HCT116 (cell line): Measurements from ENCODE around the gene IGF2. TPM values are rescaled to one million over a fixed set of nuclear protein-coding genes. Genes with fewer than 3 reads are reported as not detected.

ENCODE experiments used
- ATAC-seq: fragments of 200-7000 bp; cut with Tn5 transposase; 2 replicates; pipeline ENCODE4 v1.9.1; 2020; ENCODE audit warnings: mild to moderate bottlenecking, moderate library complexity
- BruUV-seq: library from RNA; stranded (reverse); fragments of 400-500 nt; replicated peaks from 2 replicates; lab custom pipeline; 2021; lab: Mats Ljungman, UMichigan
- CTCF ChIA-PET: fragments of 300-600 bp; sonication (Branson Sonifier 250); formaldehyde crosslinking; loops from one replicate; lab custom pipeline; 2021; ENCODE audit warnings: antibody characterized with exemption; lab: Charles Lee
- POLR2A ChIA-PET: fragments of 300-600, 350-600 bp; sonication (Branson Sonifier 250); formaldehyde crosslinking; loops from one replicate; lab custom pipeline; 2021; ENCODE audit warnings: antibody characterized with exemption; lab: Charles Lee
- RAD21 ChIA-PET, 2 experiments: fragments of 300-600 bp; sonication (Branson Sonifier 250); formaldehyde crosslinking; loops; one replicate each; lab custom pipeline; 2023; ENCODE audit warnings: low total read pairs in 2 of 2; ENCODE audit not compliant: uncharacterized antibody in 2 of 2, unreplicated experiment in 2 of 2, low non-redundant PET in 1 of 2; lab: Charles Lee
- DNase-seq: peaks from one replicate; pipeline ENCODE4 v3.0.0-alpha.2; 2010; ENCODE audit warnings: low read depth, low spot score
- H2AFZ ChIP-seq: fragments of 200-600 bp; shearing (Covaris generic), sonication (generic); 2 replicates; pipeline ENCODE4 v1.6.1; 2017; ENCODE audit warnings: low read depth, mixed run types, mixed read lengths, antibody characterized with exemption, low read length; ENCODE audit not compliant: poor library complexity, severe bottlenecking
- H3K27ac ChIP-seq: 2 replicates; pipeline ENCODE4 v1.5.1; 2012; ENCODE audit warnings: low read depth, low read length
- H3K27me3 ChIP-seq: fragments of 200-600 bp; sonication (generic); 2 replicates; pipeline ENCODE4 v1.6.1; 2016; ENCODE audit warnings: mixed run types, low read length, mixed read lengths; ENCODE audit not compliant: insufficient read depth
- H3K36me3 ChIP-seq, 2 experiments: fragments of 200-500 bp in 1 of 2; fragments of 200-600 bp in 1 of 2; sonication (Bioruptor generic) in 1 of 2; sonication (generic) in 1 of 2; 2 replicates each; pipeline versions ENCODE4 v1.5.1 to v1.6.1; 2014 to 2016; ENCODE audit warnings: low read length in 2 of 2, inconsistent platforms in 1 of 2, mixed read lengths in 1 of 2, mixed run types in 1 of 2; ENCODE audit not compliant: insufficient read depth in 2 of 2, control insufficient read depth in 1 of 2
- H3K4me1 ChIP-seq, 2 experiments: fragments of 200-600 bp in 1 of 2; sonication (generic) in 1 of 2; 2 replicates each; pipeline versions ENCODE4 v1.5.1 to v1.6.1; 2012 to 2017; ENCODE audit warnings: low read length in 2 of 2, inconsistent platforms in 1 of 2, mild to moderate bottlenecking in 1 of 2, mixed read lengths in 1 of 2, mixed run types in 1 of 2, moderate library complexity in 1 of 2; ENCODE audit not compliant: insufficient read depth in 2 of 2, control insufficient read depth in 1 of 2
- H3K4me2 ChIP-seq: fragments of 200-600 bp; sonication (generic); 2 replicates; pipeline ENCODE4 v1.6.1; 2017; ENCODE audit warnings: mixed run types, low read length, mixed read lengths
- H3K4me3 ChIP-seq, 2 experiments: fragments of 200-600 bp in 1 of 2; sonication (generic) in 1 of 2; replicated peaks in 1 of 2; 2 replicates each; pipeline ENCODE4 v1.5.1; 2011 to 2016; ENCODE audit warnings: low read length in 2 of 2, control low read depth in 1 of 2, low read depth in 1 of 2, mild to moderate bottlenecking in 1 of 2, mixed read lengths in 1 of 2, mixed run types in 1 of 2
- H3K79me2 ChIP-seq: fragments of 200-600 bp; sonication (generic); 2 replicates; pipeline ENCODE4 v1.6.1; 2017; ENCODE audit warnings: mild to moderate bottlenecking, mixed run types, low read length, moderate library complexity, mixed read lengths; ENCODE audit not compliant: insufficient read depth
- H3K9ac ChIP-seq: fragments of 200-600 bp; sonication (generic); 2 replicates; pipeline ENCODE4 v1.6.1; 2016; ENCODE audit warnings: low read length, mixed read lengths
- H3K9me2 ChIP-seq: fragments of 200-600 bp; sonication (generic), shearing (Covaris generic); 2 replicates; pipeline ENCODE4 v1.6.1; 2017; ENCODE audit warnings: mixed run types, mild to moderate bottlenecking, moderate library complexity; ENCODE audit not compliant: insufficient read depth
- H3K9me3 ChIP-seq, 2 experiments: fragments of 200-500 bp in 1 of 2; fragments of 200-600 bp in 1 of 2; sonication (Bioruptor generic) in 1 of 2; sonication (generic) in 1 of 2; 2 replicates each; pipeline ENCODE4 v1.6.1; 2014 to 2017; ENCODE audit warnings: low read length in 2 of 2, mixed read lengths in 2 of 2, inconsistent platforms in 1 of 2, low read depth in 1 of 2, mild to moderate bottlenecking in 1 of 2, mixed run types in 1 of 2, moderate library complexity in 1 of 2; ENCODE audit not compliant: control insufficient read depth in 1 of 2, insufficient read depth in 1 of 2
- H4K20me1 ChIP-seq: fragments of 200-600 bp; sonication (generic), shearing (Covaris generic); 2 replicates; pipeline ENCODE4 v1.6.1; 2017; ENCODE audit warnings: mixed run types, mild to moderate bottlenecking, moderate library complexity; ENCODE audit not compliant: insufficient read depth
- CEBPB ChIP-seq: IDR thresholded peaks from 2 replicates; pipeline ENCODE4 v1.6.1; 2012; ENCODE audit warnings: low read depth
- EGR1 ChIP-seq: IDR thresholded peaks from 2 replicates; pipeline ENCODE4 v1.6.1; 2012; ENCODE audit warnings: low read depth
- JUND ChIP-seq: IDR thresholded peaks from 2 replicates; pipeline ENCODE4 v1.6.1; 2012
- POLR2AphosphoS5 ChIP-seq: IDR thresholded peaks from 2 replicates; pipeline ENCODE4 v1.6.1; 2011; ENCODE audit warnings: mild to moderate bottlenecking, low read depth, low read length, moderate library complexity
- SP1 ChIP-seq: IDR thresholded peaks from 2 replicates; pipeline ENCODE4 v1.6.1; 2012; ENCODE audit warnings: low read depth
- SRF ChIP-seq: IDR thresholded peaks from 2 replicates; pipeline ENCODE4 v1.6.1; 2012; ENCODE audit warnings: low read depth
- ZFX ChIP-seq: fragments of 450-650 bp; IDR thresholded peaks from 2 replicates; pipeline ENCODE4 v1.6.1; 2017
- intact Hi-C: fragments of 100-400 bp; cut with micrococcal nuclease; formaldehyde crosslinking; loops from 2 replicates; pipeline ENCODE4 v1.10.0; 2022
- total RNA-seq: library from RNA; stranded (reverse); gene quantifications from one replicate; pipeline ENCODE4 v1.2.1, GENCODE V29; 2021; ENCODE audit not compliant: unreplicated experiment
- TF ChIP-seq, protein P1 (sequence below): IDR thresholded peaks from 2 replicates; pipeline ENCODE4 v1.6.1; 2012
- TF ChIP-seq, protein P2 (sequence below): IDR thresholded peaks from 2 replicates; pipeline ENCODE4 v1.6.1; 2012
- TF ChIP-seq, protein P3 (sequence below), 3 experiments: fragments of 200-600 bp in 1 of 3; sonication (generic) in 1 of 3; IDR thresholded peaks in 2 of 3; conservative IDR thresholded peaks in 1 of 3; 2 replicates each; pipeline ENCODE4 v1.5.1; 2012 to 2017; ENCODE audit warnings: low read depth in 2 of 3, low read length in 2 of 3, antibody characterized with exemption in 1 of 3, borderline replicate concordance in 1 of 3, control low read depth in 1 of 3, mild to moderate bottlenecking in 1 of 3, mixed read lengths in 1 of 3, mixed run types in 1 of 3, moderate library complexity in 1 of 3; ENCODE audit not compliant: insufficient read depth in 1 of 3
- TF ChIP-seq, protein P4 (sequence below): IDR thresholded peaks from 2 replicates; pipeline ENCODE4 v1.6.1; 2011; ENCODE audit warnings: mild to moderate bottlenecking, low read length, moderate library complexity; ENCODE audit not compliant: insufficient replicate concordance; ENCODE audit errors: extremely low read depth
- TF ChIP-seq, protein P5 (sequence below): IDR thresholded peaks from 2 replicates; pipeline ENCODE4 v1.6.1; 2012; ENCODE audit warnings: low read depth

Gene IGF2
- total RNA-seq, 1 experiment from 2014 or later: 17.9 TPM

DNA sequence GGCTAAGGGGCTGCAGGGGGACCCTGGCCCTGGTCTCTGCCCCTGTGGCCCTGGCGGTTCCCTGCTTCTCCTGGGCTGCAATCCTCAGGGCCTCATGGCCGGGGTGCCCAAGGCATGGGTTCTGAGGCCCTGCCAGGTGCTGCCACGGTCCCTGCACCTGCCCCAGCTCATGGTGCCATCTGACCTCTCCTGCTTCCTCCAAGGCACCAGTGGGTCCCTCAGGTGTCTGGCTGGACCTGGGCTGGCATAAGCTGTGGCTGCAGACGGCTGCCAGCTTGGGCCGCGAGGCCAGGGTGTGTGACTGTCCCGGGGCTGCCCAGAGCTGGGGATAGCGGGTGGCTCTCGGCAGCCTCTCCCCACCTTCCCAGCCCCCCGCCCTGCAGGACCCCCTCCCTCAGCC is 19.8 kb upstream of the IGF2 start (continued):
- TF ChIP-seq JUND (no peak), EGR1 (no peak)
- TF ChIP-seq, protein P1, sequence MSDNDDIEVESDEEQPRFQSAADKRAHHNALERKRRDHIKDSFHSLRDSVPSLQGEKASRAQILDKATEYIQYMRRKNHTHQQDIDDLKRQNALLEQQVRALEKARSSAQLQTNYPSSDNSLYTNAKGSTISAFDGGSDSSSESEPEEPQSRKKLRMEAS: no peak
- TF ChIP-seq, protein P2, sequence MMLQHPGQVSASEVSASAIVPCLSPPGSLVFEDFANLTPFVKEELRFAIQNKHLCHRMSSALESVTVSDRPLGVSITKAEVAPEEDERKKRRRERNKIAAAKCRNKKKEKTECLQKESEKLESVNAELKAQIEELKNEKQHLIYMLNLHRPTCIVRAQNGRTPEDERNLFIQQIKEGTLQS: no peak
- TF ChIP-seq, protein P3, sequence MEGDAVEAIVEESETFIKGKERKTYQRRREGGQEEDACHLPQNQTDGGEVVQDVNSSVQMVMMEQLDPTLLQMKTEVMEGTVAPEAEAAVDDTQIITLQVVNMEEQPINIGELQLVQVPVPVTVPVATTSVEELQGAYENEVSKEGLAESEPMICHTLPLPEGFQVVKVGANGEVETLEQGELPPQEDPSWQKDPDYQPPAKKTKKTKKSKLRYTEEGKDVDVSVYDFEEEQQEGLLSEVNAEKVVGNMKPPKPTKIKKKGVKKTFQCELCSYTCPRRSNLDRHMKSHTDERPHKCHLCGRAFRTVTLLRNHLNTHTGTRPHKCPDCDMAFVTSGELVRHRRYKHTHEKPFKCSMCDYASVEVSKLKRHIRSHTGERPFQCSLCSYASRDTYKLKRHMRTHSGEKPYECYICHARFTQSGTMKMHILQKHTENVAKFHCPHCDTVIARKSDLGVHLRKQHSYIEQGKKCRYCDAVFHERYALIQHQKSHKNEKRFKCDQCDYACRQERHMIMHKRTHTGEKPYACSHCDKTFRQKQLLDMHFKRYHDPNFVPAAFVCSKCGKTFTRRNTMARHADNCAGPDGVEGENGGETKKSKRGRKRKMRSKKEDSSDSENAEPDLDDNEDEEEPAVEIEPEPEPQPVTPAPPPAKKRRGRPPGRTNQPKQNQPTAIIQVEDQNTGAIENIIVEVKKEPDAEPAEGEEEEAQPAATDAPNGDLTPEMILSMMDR (IDR thresholded peaks at IDR 0.05 in 2 of 3, conservative IDR thresholded peaks at IDR 0.05 in 1 of 3; ENCODE audit: borderline replicate concordance in 1 of 3, insufficient read depth in 1 of 3, low read depth in 2 of 3, low read length in 2 of 3): no peak

DNA sequence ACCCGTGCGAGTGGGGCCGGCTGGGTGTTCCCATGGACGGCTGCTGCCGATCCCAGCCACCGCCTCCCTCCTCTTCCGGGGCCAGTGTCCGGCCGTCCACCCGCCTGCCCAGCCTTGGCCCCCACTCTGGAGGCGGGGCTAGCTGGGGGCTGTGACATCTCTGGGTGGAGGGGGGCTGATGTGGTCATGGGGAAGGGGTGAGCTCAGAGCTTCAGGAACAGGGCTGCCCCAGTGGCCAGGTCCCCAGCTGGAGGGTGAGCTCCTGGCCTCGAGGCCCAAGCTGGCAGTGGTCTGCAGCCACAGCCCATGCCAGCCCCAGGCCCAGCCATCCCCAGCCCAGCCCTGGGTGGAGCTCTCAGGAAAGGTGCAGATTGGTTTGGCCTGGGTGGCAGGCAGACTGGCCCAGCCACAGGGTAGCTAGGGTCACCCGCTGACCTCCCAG is 19.1 kb upstream of the IGF2 start:
- Histone ChIP-seq H3K4me3 (no peak overlapping the region), H3K9me3 (no peaks in the 10 kb centered on the region), H3K27ac (no peak overlapping the region), H3K79me2 (no peaks in the 10 kb centered on the region), H3K27me3 (no peaks in the 10 kb centered on the region), H4K20me1 (no peaks in the 10 kb centered on the region), H3K9ac (no peak overlapping the region), H3K36me3 (no peaks in the 10 kb centered on the region), H2AFZ (no peak overlapping the region), H3K4me2 (no peak overlapping the region), H3K9me2 (no peaks in the 10 kb centered on the region), H3K4me1 (no peaks in the 10 kb centered on the region)
- BruUV-seq: no TSS peak
- intact Hi-C loops: no loop called here
- RAD21 ChIA-PET: no interaction called here
- no peak for ATAC-seq
- no peak for DNase-seq
- POLR2A ChIA-PET: no interaction called here
- CTCF ChIA-PET: interaction anchor here (0.8 to 2.9 kb wide), 5 partner anchors 28 to 506 kb away, joined by 3 to 40 read pairs (median 4); no protein-coding TSS in a partner anchor
- TF ChIP-seq, protein P4, sequence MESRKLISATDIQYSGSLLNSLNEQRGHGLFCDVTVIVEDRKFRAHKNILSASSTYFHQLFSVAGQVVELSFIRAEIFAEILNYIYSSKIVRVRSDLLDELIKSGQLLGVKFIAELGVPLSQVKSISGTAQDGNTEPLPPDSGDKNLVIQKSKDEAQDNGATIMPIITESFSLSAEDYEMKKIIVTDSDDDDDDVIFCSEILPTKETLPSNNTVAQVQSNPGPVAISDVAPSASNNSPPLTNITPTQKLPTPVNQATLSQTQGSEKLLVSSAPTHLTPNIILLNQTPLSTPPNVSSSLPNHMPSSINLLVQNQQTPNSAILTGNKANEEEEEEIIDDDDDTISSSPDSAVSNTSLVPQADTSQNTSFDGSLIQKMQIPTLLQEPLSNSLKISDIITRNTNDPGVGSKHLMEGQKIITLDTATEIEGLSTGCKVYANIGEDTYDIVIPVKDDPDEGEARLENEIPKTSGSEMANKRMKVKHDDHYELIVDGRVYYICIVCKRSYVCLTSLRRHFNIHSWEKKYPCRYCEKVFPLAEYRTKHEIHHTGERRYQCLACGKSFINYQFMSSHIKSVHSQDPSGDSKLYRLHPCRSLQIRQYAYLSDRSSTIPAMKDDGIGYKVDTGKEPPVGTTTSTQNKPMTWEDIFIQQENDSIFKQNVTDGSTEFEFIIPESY: no peak
- TF ChIP-seq POLR2AphosphoS5: no peak
- TF ChIP-seq, protein P1: no peak
- TF ChIP-seq JUND: no peak
- TF ChIP-seq, protein P5, sequence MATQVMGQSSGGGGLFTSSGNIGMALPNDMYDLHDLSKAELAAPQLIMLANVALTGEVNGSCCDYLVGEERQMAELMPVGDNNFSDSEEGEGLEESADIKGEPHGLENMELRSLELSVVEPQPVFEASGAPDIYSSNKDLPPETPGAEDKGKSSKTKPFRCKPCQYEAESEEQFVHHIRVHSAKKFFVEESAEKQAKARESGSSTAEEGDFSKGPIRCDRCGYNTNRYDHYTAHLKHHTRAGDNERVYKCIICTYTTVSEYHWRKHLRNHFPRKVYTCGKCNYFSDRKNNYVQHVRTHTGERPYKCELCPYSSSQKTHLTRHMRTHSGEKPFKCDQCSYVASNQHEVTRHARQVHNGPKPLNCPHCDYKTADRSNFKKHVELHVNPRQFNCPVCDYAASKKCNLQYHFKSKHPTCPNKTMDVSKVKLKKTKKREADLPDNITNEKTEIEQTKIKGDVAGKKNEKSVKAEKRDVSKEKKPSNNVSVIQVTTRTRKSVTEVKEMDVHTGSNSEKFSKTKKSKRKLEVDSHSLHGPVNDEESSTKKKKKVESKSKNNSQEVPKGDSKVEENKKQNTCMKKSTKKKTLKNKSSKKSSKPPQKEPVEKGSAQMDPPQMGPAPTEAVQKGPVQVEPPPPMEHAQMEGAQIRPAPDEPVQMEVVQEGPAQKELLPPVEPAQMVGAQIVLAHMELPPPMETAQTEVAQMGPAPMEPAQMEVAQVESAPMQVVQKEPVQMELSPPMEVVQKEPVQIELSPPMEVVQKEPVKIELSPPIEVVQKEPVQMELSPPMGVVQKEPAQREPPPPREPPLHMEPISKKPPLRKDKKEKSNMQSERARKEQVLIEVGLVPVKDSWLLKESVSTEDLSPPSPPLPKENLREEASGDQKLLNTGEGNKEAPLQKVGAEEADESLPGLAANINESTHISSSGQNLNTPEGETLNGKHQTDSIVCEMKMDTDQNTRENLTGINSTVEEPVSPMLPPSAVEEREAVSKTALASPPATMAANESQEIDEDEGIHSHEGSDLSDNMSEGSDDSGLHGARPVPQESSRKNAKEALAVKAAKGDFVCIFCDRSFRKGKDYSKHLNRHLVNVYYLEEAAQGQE: no peak
- TF ChIP-seq SRF: no peak
- TF ChIP-seq, protein P3 (IDR thresholded peaks at IDR 0.05 in 2 of 3, conservative IDR thresholded peaks at IDR 0.05 in 1 of 3; ENCODE audit: borderline replicate concordance in 1 of 3, insufficient read depth in 1 of 3, low read depth in 2 of 3, low read length in 2 of 3): no peak
- TF ChIP-seq, protein P2: no peak
- TF ChIP-seq SP1: no peak
- TF ChIP-seq ZFX: no peak
- no peak for TF ChIP-seq CEBPB
